COLO829 (cell line): ENCODE data around the gene ZHX3.
"Not testable (repeated sequence)": the region's sequence is repeated elsewhere in the genome, so short reads cannot be mapped to it uniquely, and the experiment has no call there.

Experiments
- DNase-seq: peaks from one replicate; pipeline ENCODE4 v3.0.0; 2012; ENCODE audit warnings: low spot score

Gene ZHX3

GRCh38 chr20:41256516-41256915, 61.0 kb downstream of the ZHX3 start:
- no peak for DNase-seq

GRCh38 chr20:41255655-41256054, 61.9 kb downstream of the ZHX3 start:
- no peak for DNase-seq

DNA sequence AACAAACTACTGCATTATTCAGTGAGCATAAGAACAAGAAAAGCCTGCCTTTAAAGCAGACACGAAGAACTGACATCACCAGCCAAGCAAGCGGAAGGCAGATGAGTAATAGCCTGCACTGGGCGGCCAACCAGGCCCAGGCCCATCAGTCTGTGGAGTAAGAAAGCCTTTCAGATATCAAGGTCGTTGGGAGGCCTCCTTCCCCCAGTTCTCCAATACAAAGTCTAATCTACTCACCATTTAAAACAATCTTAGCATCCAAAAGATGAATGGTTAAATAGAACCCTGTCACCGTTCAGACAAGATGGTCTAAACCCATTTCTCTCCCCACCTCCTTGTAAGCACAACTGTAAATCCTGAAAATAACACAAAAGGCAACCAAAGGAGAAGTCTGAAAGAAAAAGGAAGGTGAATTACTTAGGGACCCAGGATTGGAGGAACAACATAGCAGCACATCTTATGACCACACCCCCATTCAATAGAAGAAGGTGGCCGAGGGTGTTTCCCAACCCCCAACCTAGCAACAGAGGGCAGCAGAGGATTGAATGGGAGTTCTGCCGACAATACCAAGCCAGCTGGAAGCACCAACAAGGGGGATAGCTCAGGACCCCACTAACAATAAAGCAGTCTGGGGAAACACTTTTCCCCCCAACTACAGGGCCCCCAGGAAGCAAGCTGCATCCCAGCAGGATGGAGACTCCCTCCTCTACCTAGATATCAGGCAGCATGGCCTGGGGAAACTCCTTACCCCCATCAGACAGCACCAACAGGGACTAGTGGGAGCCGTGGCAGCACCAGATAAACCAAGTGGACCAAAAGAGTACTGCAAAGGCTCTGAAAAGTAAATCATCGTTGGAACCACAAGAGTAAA, 67.9 kb downstream of the ZHX3 start:
- DNase-seq, result peak; percentile 85

GRCh38 chr20:41248368-41249024, 69.0 kb downstream of the ZHX3 start:
- no peak for DNase-seq

DNA sequence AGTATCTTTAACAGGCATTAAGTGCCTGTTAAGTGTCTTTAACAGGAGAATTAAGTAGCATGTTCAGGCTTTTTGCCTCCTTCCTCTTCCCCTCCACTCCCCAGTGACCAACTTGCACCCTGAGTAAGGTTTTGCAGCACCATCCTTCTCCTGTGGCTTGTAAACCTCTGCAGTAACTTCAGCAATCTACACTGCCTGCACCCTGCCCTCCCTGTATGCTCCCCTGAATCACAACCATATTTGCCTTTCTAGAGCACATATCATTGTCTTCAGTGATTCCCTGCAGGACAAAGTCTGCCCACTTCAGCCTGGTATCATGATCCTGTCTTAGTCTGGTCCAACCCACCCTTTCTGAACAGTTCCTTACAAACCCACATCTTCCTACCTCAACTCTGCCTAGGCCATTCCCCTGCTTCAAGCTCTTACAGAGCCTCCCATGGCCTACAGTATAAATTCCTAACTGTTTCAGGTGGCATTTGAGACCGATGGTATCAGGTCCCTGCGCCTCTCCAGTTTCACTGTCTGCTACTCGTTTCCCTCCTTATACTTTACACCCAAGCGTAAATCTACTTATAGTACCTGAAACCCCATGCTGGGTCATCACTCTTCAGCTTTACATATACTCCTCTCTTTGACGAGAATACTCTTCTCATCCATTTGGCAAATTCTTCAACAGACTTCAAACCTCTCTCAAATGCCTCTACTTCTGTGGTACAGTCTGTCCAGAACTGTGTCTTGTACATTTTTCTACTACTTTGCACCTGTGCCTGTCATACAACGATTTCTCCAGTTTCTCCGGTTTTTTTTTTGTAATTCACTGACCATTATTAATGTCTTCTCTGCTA, 69.8 kb downstream of the ZHX3 start:
- DNase-seq, result no peak

- DNase-seq, result no peak
Measured at GRCh38 chr20:41245086-41245707, 72.3 kb downstream of the ZHX3 start.

GRCh38 chr20:41242807-41243206, 74.7 kb downstream of the ZHX3 start:
- DNase-seq, result no peak

- DNase-seq, result no peak
Measured at GRCh38 chr20:41242352-41242751, 75.2 kb downstream of the ZHX3 start.

GRCh38 chr20:41237233-41237632, 80.3 kb downstream of the ZHX3 start:
- DNase-seq, result not testable (repeated sequence)

DNA sequence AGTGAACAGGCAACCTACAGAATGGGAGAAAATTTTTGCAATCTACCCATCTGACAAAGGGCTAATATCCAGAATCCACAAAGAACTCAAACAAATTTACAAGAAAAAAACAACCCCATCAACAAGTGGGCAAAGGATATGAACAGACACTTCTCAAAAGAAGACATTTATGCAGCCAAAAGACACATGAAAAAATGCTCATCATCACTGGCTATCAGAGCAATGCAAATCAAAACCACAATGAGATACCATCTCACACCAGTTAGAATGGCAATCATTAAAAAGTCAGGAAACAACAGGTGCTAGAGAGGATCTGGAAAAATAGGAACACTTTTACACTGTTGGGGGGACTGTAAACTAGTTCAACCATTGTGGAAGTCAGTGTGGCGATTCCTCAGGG, 80.7 kb downstream of the ZHX3 start:
- DNase-seq, result not testable (repeated sequence)

DNA sequence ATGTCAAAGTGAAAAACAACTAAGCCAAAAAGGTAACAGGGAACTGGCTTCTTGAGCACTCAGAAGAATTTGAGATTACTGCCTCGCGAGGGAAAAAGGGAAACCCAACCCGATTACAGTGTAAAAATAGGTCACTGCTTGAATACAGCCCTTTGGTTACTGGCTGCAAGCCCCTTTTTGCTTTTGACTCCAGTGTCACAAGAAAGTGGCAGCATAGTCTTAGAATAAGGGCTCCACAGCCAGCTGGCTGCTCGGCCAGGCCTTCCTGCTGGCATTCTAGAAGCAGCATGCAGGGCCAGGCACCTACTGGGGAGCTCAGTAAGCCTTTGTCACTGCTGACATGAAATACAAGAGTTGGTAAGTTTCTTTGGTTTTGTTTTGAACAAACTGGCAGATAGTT, 83.0 kb downstream of the ZHX3 start:
- DNase-seq, result no peak

DNA sequence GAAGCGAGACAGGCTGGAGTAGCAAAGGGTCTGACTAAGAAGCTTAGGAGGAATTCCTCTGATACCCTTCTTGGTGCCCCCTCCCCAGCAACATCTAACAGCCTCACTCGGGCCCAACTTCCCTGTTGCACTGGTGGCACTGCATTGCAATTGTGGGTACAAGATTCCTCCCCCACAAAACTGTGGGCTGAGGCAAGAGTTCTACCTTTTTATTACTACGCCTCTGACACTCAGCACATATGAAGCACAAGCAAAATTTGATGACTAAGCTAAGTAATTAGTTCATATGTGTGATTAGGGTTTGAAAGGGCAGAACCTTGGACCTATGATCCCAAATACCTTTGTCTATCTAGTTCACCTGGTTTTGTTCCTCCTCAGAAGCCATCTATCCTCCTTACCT, 83.5 kb downstream of the ZHX3 start:
- DNase-seq, result no peak

DNA sequence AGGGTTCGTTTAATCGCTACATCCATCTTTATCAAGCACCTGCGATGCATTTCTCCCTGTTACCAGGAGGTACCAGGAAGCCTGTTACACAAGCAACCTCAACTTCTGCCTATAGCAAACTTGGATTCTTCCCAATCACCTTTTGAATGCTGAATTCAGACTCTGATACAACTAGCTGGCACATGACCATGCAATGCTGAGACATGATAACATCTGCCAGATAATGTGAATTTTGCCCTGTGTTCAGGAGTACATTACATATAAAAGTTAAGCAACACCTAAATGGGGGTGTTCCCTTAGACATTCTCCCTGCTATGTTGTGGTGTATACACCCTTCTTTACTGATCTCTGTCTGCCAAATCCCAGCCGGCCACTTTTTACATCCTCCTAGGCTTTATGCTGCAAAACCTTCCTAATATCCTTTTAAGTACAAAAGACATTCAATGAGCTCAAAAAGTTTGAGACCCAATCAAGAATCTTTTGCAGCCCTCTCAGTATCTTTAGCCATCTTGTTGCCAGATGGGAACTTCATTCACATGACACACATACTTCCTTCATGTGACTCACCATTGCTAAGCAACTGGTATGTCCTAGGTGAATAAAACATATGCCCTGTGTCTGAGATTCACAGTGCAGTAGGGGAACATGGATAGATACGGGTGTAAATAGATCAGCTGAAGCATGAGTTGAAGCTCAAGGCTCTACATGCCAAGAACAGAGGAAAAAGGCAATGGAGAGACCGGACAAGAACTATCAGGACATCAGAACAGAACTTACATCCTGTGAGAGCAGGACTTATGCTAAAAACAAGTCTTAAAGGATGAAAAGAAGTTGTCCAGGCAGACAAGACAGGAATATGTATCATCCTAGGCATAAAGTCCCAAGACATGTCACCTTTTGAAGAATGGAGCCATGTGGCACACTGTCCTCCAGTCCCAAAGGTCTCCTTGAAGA, 84.3 kb downstream of the ZHX3 start:
- DNase-seq, result peak; percentile 79

DNA sequence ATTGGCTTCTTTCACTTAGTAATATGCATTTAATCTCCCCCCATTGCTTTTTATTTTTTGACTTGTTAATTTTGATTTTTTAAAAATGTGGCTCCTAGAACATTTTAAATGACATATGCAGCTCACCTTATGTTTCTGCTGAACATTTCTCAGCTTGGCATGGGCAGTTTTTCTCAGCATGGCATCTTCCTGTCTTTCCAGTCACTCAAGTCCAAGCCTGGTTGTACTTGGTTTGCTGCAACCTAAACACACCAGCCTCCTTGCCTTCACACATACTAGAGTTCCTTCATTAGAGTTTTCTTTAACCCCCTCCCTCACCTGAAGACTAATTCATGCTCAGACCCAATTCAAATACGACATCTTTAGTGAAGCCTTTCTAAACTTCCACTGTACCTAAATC, 86.4 kb downstream of the ZHX3 start:
- DNase-seq, result no peak

GRCh38 chr20:41230136-41230535, 87.4 kb downstream of the ZHX3 start:
- DNase-seq, result no peak

DNA sequence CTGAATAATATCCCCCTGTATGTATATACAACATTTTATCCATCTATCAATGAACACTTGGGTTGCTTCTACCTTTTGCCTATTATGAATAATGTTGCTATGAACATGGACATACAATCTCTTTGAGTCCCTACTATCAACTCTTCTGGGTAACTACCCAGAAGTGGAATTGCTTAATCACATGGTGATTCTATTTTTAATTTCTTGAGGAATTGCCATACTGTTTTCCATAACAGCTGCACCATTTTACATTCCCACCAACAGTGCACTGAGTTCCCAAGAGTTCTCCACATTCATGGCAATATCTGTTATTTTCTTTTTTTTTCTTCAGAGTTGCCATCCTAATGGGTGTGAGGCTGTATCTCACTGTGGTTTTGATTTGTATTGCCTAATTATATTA, 88.3 kb downstream of the ZHX3 start:
- no peak for DNase-seq

DNA sequence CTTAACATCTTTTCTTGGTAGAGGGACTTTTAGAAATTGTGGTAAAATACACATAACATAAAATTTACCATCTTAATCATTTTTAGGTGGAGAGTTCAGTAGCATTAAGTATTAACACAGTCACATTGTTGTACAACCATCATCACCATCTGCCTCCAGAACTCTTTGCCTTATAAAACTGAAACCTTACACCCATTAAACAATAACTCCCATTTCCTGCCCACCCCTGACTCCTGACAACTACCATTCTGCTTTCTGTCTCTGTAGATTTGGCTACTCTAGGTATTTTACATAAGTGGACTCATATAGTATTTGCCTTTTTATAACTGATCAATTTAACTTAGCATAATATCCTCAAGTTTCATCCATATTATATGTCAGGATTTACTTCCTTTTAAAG, 88.7 kb downstream of the ZHX3 start:
- no peak for DNase-seq

GRCh38 chr20:41226426-41226825, 91.1 kb downstream of the ZHX3 start:
- DNase-seq, result no peak

DNA sequence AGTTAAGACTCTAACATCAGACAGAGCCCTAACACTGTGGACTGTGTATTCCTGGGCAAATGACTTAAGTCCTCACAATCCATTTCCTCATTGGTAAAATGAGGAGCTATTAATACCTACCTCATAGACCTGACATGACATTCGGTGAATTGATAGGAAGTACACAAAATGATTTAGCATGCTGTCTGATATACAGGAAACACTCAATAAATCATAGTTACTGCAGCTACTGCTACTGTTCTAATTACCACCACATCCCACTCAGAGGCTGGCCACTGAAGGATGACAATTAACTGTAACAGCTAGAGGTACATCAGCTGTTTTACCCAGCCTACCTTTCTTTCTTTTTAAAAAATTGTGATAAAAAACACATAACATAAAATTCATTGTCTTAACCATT, 92.4 kb downstream of the ZHX3 start:
- no peak for DNase-seq

DNA sequence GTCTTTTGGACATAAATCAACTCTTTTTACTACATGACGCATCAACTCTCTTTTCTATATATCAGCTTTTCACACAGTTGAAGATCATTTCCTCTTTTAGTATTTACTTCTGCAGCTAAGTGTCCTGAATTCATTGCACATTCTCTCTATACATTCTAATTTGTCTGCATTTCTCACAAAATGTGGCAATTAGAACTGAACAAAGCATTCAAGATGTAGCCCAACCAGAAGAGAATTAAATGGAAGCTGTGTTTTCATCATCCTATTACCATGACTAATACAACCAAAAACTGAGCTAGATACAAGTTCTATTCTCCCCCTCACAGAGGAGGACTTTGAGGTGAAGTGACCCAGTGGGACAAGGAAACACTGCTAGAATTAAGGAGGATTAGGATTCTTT, 93.2 kb downstream of the ZHX3 start:
- DNase-seq, result peak; percentile 53

DNA sequence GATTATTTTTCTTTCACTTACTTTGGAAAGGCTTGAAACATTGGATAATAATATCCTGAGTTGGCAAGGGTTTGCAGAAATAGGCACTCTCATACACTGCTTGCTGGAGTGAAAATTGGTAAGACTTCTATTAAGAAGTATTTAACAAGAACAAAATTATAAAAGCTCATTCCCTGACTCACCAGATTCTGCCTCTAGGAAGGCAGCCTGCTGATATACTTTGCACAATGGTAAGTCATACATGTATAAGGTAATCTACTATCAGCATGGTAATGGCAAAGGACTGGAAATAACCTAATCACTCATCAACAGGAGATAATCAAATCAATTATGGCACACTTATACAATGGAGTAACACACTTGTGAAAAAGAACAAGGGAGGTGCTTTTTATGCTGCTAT, 94.4 kb downstream of the ZHX3 start:
- DNase-seq, result no peak
